H9 (cell line): ENCODE measurements around the gene STXBP6. TPM values are rescaled to one million over a fixed set of nuclear protein-coding genes. Genes with fewer than 3 reads are reported as not detected.

Experiments
- DNase-seq: peaks from one replicate; pipeline ENCODE4 v3.0.0-alpha.2; 2017
- H2AFZ ChIP-seq: one replicate; pipeline ENCODE4 v1.6.1; 2013; ENCODE audit warnings: mild to moderate bottlenecking, low read length, control low read depth, moderate library complexity
- H2AK5ac ChIP-seq: 2 replicates; pipeline ENCODE4 v1.6.1; 2013; ENCODE audit warnings: low read length, control low read depth, mixed read lengths; ENCODE audit not compliant: insufficient read length
- H2BK120ac ChIP-seq: one replicate; pipeline ENCODE4 v1.6.1; 2013; ENCODE audit warnings: low read depth, mild to moderate bottlenecking, low read length, control low read depth, inconsistent platforms; ENCODE audit not compliant: poor library complexity, severe bottlenecking
- H2BK12ac ChIP-seq: 2 replicates; pipeline ENCODE4 v1.6.1; 2013; ENCODE audit warnings: low read length, control low read depth, mixed read lengths, low read depth; ENCODE audit not compliant: insufficient read length
- H2BK15ac ChIP-seq: 2 replicates; pipeline ENCODE4 v1.6.1; 2013; ENCODE audit warnings: low read depth, low read length, control low read depth
- H2BK20ac ChIP-seq: one replicate; pipeline ENCODE4 v1.6.1; 2013; ENCODE audit warnings: low read depth, mild to moderate bottlenecking, low read length, control low read depth, inconsistent platforms; ENCODE audit not compliant: poor library complexity, severe bottlenecking
- H2BK5ac ChIP-seq: 2 replicates; pipeline ENCODE4 v1.6.1; 2013; ENCODE audit warnings: low read length, control low read depth, mixed read lengths; ENCODE audit not compliant: insufficient read length
- H3K14ac ChIP-seq: 2 replicates; pipeline ENCODE4 v1.6.1; 2013; ENCODE audit warnings: low read length, control low read depth; ENCODE audit not compliant: insufficient read depth
- H3K18ac ChIP-seq: 2 replicates; pipeline ENCODE4 v1.6.1; 2013; ENCODE audit warnings: low read depth, mild to moderate bottlenecking, mixed read lengths, low read length, control low read depth; ENCODE audit not compliant: insufficient read length
- H3K23ac ChIP-seq: 2 replicates; pipeline ENCODE4 v1.6.1; 2013; ENCODE audit warnings: low read length, control low read depth, mixed read lengths, low read depth; ENCODE audit not compliant: insufficient read length
- H3K23me2 ChIP-seq: 2 replicates; pipeline ENCODE4 v1.6.1; 2013; ENCODE audit warnings: low read depth, mild to moderate bottlenecking, mixed read lengths, low read length, control low read depth; ENCODE audit not compliant: insufficient read length, poor library complexity, severe bottlenecking
- H3K27ac ChIP-seq: 2 replicates; pipeline ENCODE4 v1.5.1; 2013; ENCODE audit warnings: low read length, control low read depth, mixed read lengths, low read depth; ENCODE audit not compliant: insufficient read length
- H3K27me3 ChIP-seq: 2 replicates; pipeline ENCODE4 v1.6.1; 2013; ENCODE audit warnings: low read length, control low read depth, inconsistent platforms; ENCODE audit not compliant: insufficient read depth
- H3K4ac ChIP-seq: 2 replicates; pipeline ENCODE4 v1.6.1; 2013; ENCODE audit warnings: low read depth, mild to moderate bottlenecking, control low read depth, inconsistent platforms, low read length, moderate library complexity
- H3K4me1 ChIP-seq: 2 replicates; pipeline ENCODE4 v1.6.1; 2013; ENCODE audit warnings: low read length, control low read depth, inconsistent platforms; ENCODE audit not compliant: insufficient read depth
- H3K4me2 ChIP-seq: 2 replicates; pipeline ENCODE4 v1.6.1; 2013; ENCODE audit warnings: low read length, control low read depth, mixed read lengths; ENCODE audit not compliant: insufficient read length, insufficient read depth
- H3K56ac ChIP-seq: 2 replicates; pipeline ENCODE4 v1.6.1; 2013; ENCODE audit warnings: low read depth, mild to moderate bottlenecking, mixed read lengths, low read length, control low read depth; ENCODE audit not compliant: insufficient read length
- H3K79me1 ChIP-seq: 2 replicates; pipeline ENCODE4 v1.6.1; 2013; ENCODE audit warnings: low read depth, mild to moderate bottlenecking, moderate library complexity, low read length, control low read depth, inconsistent platforms; ENCODE audit not compliant: insufficient read depth, poor library complexity, severe bottlenecking
- H3K79me2 ChIP-seq: 2 replicates; pipeline ENCODE4 v1.6.1; 2013; ENCODE audit warnings: low read length, control low read depth, inconsistent platforms; ENCODE audit not compliant: insufficient read depth
- H3K9ac ChIP-seq: 2 replicates; pipeline ENCODE4 v1.6.1; 2013; ENCODE audit warnings: low read length, control low read depth, mixed read lengths; ENCODE audit not compliant: insufficient read length; ENCODE audit errors: extremely low read depth
- H3K9me3 ChIP-seq: one replicate; pipeline ENCODE4 v1.6.1; 2013; ENCODE audit warnings: low read depth, low read length, inconsistent platforms; ENCODE audit not compliant: control insufficient read depth
- H3T11ph ChIP-seq: one replicate; pipeline ENCODE4 v1.6.1; 2013; ENCODE audit warnings: mild to moderate bottlenecking, low read length, control low read depth, inconsistent platforms
- H4K20me1 ChIP-seq: one replicate; pipeline ENCODE4 v1.6.1; 2013; ENCODE audit not compliant: control insufficient read depth, insufficient read length, insufficient read depth
- H4K5ac ChIP-seq: 2 replicates; pipeline ENCODE4 v1.6.1; 2013; ENCODE audit warnings: low read depth, mild to moderate bottlenecking, mixed read lengths, low read length, control low read depth; ENCODE audit not compliant: insufficient read length
- H4K8ac ChIP-seq: replicated peaks from 2 replicates; pipeline ENCODE4 v1.6.1; 2013; ENCODE audit warnings: low read length, control low read depth, mixed read lengths, low read depth; ENCODE audit not compliant: insufficient read length
- H4K91ac ChIP-seq: 2 replicates; pipeline ENCODE4 v1.6.1; 2013; ENCODE audit warnings: low read depth, mild to moderate bottlenecking, moderate library complexity, mixed read lengths, low read length, control low read depth; ENCODE audit not compliant: insufficient read length
- H3K27ac Mint-ChIP-seq, 3 experiments: 2 replicates in 2 of 3; 3 replicates in 1 of 3; pipeline ENCODE4 v1.8.0; 2020 to 2021; ENCODE audit warnings: mixed read lengths in 3 of 3, mild to moderate bottlenecking in 1 of 3, moderate library complexity in 1 of 3
- H3K27me3 Mint-ChIP-seq: 2 replicates; pipeline ENCODE4 v1.8.0; 2021; ENCODE audit warnings: low read depth, mild to moderate bottlenecking, moderate library complexity, mixed read lengths
- H3K36me3 Mint-ChIP-seq, 3 experiments: 2 replicates in 2 of 3; 3 replicates in 1 of 3; pipeline ENCODE4 v1.8.0; 2020 to 2021; ENCODE audit warnings: low read depth in 3 of 3, mixed read lengths in 3 of 3; ENCODE audit not compliant: insufficient read depth in 1 of 3
- H3K4me1 Mint-ChIP-seq, 2 experiments: 2 replicates each; pipeline ENCODE4 v1.8.0; 2020; ENCODE audit warnings: mixed read lengths in 2 of 2
- H3K4me3 Mint-ChIP-seq, 2 experiments: 2 replicates in 1 of 2; 3 replicates in 1 of 2; pipeline ENCODE4 v1.8.0; 2020 to 2021; ENCODE audit warnings: mild to moderate bottlenecking in 2 of 2, mixed read lengths in 2 of 2, moderate library complexity in 1 of 2
- H3K9me3 Mint-ChIP-seq, 2 experiments: 2 replicates in 1 of 2; 3 replicates in 1 of 2; pipeline ENCODE4 v1.8.0; 2020; ENCODE audit warnings: mild to moderate bottlenecking in 2 of 2, mixed read lengths in 2 of 2, moderate library complexity in 1 of 2
- CTCF ChIP-seq: fragments of 200-600 bp; sonication (generic); conservative IDR thresholded peaks from 3 replicates; pipeline ENCODE4 v1.8.0; 2021; ENCODE audit warnings: antibody characterized with exemption, mild to moderate bottlenecking
- total RNA-seq: library from RNA; stranded (reverse); gene quantifications from 2 replicates; pipeline ENCODE4 v1.2.1, GENCODE V29; 2021

STXBP6 gene
- total RNA-seq, 1 experiment from 2014 or later, result 3.6 TPM

- Mint-ChIP-seq H3K36me3 (no peaks in the 10 kb centered on the region), H3K27ac (peak overlapping the region in 1 of 3 experiments; percentile 32; a peak in 2 of 7 replicates), H3K9me3 (no peaks in the 10 kb centered on the region), H3K4me1 (peaks cover 0 to 6% of the 10 kb centered on the region in 2 experiments; a peak in 1 of 4 replicates), H3K4me3 (no peak overlapping the region), H3K27me3 (peaks cover 2% of the 10 kb centered on the region; the same call in 1 of the 2 replicates)
- no peak overlapping the region for H3T11ph ChIP-seq
- no peak overlapping the region for H3K56ac ChIP-seq
- H4K5ac ChIP-seq, result no peak overlapping the region
- no peak overlapping the region for H3K4me2 ChIP-seq
- H3K14ac ChIP-seq, result no peak overlapping the region
- H2BK15ac ChIP-seq, result no peak overlapping the region
- no peak overlapping the region for H2BK20ac ChIP-seq
- no peaks in the 10 kb centered on the region for H4K20me1 ChIP-seq
- H3K9ac ChIP-seq, result no peak overlapping the region
- H4K8ac ChIP-seq, result no peak overlapping the region
- H3K79me2 ChIP-seq, result 0 out of 2 replicates have a peak, but pooled peaks cover 2% of the 10 kb centered on the region
- H2BK120ac ChIP-seq, result no peak overlapping the region
- no peaks in the 10 kb centered on the region for H3K4me1 ChIP-seq
- H2AK5ac ChIP-seq, result no peak overlapping the region
- no peak for DNase-seq
- no peaks in the 10 kb centered on the region for H3K23me2 ChIP-seq
- no peak overlapping the region for H2BK12ac ChIP-seq
- no peak overlapping the region for H3K23ac ChIP-seq
- TF ChIP-seq CTCF, result no peak
- H3K4ac ChIP-seq, result no peak overlapping the region
- H3K9me3 ChIP-seq, result no peaks in the 10 kb centered on the region
- no peak overlapping the region for H2AFZ ChIP-seq
- no peaks in the 10 kb centered on the region for H3K27me3 ChIP-seq
- no peak overlapping the region for H3K18ac ChIP-seq
- no peak overlapping the region for H4K91ac ChIP-seq
- H2BK5ac ChIP-seq, result no peak overlapping the region
- no peak overlapping the region for H3K27ac ChIP-seq
- H3K79me1 ChIP-seq, result no peaks in the 10 kb centered on the region
These were observed 59.2 kb downstream of the STXBP6 start for GRCh38 chr14:24990773-24991172.
